Right forelimb (tissue), 1 donor: ENCODE data around the gene HINT2.

ENCODE experiments used
- DNase-seq: peaks from one replicate; pipeline ENCODE4 v3.0.0-alpha.2; 2018

HINT2 gene

DNA sequence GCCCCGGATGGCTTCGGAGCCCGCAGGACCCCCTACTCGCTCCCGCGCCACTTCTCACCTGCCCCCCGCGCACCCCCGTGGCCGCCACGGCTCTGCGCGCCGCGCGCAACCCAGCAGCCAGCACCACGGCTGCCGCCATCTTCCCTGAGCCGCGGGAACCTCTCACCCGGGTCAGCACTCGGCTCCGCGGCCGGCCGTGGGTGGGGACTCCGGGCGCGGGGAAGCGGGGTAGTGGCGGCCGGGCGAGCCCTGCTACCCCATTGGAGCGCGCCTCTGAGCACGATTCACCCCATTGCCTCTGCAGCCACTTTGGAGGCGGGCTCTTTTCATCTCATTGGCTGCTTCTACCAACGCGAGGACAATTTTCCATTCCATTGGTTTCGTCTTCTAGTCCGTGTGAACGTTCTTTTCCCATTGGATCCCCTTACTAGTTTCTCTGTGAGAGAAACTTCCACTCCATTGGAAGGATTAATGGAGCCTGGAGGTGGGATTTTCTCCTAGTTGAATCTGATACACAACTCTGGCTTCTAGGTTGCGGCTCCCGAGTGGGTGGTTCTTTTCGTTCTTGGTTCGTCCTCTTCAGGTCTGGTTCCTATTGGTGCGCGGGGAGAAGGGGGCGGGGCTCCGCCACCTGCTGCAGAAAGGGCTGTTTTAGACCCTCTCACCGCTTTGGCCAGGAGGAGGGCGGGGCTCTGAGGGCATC is at the start of gene HINT2:
HINT2 (minus strand) TSS at position 202 of the 703 bp plus-strand sequence; CDS start at position 139, 63 bp downstream.
- DNase-seq: peak; percentile 93

DNA sequence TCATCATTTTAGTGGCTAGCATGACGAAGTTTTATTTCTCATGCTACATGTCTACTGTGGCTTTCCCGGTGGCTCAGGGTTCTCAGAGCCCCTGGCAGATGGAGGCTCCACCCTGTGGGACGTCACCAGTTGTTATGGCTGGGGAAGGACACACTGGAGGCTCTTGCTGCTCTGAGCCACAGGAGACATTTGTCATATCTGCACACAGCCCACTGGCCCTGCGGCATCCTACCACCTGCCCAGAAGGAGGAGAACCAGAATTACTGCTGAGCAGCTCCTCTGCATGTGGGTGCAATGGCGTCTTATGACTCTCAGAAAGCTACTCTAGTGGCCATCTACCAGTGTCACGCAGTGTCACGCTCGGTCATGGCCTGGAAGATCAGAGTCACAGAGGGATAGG is 48.7 kb upstream of the HINT2 start:
- peak; percentile 24 for DNase-seq

DNA sequence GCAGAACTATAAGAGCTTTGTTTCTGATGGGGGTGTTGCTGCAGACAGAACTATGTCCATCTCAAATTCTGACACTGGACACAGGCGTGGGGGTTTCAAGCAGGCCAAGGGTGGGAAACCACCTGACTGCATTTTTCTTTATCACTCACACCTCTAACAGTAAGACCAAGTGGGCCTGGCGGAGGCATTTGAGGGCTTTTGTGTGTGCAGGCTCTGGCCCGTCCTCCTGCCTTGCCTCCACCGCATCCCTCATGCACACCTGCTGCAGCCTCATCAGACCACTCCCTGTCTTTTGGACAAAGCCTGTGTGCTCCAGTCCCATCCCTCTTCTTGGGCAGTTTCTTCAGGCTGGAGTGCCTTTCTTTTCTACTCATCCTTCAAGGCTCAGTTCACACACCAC is 47.5 kb upstream of the HINT2 start:
- peak; percentile 30 for DNase-seq

DNA sequence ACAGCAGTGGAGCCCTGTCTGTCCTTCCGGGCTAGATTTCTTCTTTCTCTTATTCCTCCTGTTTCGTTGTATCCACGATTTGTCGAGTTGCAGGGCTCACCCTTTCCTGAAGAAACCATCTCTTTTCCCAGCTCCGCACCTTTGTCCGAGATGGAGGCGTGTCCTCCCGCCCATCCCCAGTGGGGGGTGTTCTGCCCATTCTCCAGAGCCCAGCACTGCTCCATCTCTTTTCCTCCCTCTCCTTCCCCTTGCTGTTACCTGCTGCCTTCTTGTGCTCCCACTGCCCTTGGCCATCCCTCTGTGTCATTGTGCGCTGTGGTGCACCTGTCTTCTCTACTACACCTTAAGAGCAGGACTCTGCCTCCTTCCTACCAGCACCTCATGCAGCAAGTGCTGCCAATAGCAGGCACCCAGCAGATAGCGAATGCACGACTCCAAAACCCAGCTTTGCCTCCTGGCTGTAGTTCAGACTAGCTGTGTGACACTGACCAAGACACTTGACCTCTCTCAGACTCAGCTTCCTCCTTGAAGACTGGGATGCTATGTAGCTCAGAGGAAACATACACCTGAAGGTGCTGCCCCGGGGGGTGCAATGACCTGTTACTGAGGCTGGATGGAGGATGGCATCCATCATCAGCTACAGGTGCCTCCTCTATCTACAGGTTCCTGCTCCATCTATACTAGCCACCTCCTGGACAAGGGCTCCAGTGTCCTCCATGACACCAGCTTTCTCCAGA is 46.5 kb upstream of the HINT2 start:
- peak; percentile 11 for DNase-seq

DNA sequence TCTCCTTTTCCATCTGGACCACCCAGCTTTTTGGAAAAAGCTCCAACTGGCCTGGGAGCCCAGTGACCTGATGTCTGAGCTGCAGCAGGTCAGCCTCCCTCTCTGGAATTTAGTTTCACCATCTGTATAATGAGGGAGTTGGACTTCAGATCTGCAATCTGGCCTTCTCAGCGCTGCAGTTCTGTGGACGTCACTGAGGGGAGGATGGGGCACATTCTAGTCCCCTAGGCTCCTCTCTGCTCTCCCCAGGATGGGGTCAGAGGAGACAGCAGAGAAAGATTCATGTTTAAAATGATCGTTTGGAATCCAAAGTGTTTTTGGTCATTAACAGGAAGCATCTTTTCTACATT is 45.1 kb upstream of the HINT2 start:
- DNase-seq: no peak

DNA sequence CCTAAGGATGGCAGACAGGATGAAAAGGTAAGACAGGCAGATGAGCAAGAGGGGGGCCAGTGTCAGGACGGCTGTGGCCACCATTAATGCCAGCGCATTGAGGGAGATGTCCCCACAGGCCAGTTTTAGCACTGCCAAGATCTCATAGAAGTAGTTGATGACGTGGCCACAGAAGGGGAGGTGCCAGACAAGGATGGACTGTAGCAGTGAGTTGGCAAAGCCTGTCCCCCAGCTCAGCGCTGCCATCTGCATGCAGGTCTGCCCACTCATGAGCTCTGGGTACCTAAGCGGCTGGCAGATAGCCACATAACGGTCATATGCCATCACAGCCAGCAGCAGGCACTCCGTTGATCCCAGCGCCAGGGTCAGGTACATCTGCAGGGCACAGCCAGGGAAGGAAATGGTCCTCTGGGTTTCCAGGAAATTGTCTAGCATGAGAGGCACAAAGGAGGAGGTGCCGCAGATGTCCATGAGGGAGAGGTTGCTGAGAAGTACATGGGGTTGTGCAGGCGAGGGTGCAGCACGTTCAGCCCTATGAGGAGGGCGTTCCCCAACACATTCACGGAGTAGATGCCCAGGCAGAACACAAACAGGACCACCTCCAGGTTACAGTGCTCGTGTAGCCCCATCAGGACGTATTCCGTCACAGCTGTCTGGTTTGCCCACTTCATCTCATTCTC is 44.6 kb upstream of the HINT2 start:
- peak; percentile 39 for DNase-seq

DNA sequence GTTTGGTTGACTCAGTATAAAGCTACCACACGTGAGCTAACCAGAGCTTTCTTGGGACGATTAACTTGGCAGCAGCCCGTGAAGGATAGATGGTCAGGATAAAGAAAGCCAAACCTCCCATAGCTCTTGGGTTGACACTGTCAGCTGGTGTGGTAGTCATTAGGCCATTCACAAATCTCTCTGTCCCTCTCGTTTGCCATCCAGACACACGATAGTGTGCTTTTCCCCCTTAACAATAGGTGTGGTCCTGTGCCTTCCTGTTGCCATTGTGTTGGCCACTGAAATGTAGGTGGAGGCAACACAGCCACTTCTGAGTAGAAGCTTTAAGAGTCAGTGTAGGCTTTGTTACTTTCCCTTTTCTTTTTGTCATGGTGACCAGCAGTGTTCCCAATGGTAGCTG is 43.6 kb upstream of the HINT2 start:
- DNase-seq: no peak

DNA sequence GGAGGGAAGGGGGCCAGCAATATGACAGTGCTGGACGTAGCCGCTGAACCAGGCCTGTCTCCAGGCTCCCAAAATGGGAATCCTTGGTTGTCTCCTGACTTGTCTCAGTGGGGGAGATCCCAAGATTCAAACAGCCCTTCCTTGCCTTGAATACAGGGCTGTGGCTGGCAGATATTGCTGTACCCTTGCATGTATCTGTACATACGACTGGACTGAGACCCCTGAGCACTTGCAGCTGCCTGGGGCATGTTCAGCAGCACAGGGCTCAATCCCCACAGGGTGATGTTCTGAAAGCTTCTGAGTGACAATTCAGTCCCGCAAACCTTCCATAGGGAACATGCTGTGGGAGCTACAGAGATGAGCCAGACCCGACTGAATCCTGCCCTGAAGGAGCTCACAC is 42.0 kb upstream of the HINT2 start:
- peak; percentile 11 for DNase-seq

DNA sequence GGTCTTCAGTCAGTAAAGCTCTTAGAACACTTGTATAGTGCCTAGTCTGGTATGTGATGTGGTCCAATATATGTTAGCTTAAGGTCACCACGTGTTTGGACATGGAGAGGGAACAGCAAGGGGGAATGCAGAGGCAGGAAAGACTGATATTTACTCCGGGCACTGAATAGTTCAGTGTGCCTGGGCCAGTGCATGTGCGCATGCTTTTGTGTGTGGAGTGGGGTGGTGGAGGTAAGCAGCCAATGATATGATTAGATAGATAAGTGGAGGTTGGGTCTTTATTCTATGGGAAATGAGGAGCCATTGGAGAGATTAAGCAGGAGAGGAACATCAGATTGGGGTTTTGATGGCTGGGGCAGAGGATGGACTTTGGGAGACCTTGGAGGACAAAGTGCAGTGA is 41.4 kb upstream of the HINT2 start:
- DNase-seq: peak; percentile 15

DNA sequence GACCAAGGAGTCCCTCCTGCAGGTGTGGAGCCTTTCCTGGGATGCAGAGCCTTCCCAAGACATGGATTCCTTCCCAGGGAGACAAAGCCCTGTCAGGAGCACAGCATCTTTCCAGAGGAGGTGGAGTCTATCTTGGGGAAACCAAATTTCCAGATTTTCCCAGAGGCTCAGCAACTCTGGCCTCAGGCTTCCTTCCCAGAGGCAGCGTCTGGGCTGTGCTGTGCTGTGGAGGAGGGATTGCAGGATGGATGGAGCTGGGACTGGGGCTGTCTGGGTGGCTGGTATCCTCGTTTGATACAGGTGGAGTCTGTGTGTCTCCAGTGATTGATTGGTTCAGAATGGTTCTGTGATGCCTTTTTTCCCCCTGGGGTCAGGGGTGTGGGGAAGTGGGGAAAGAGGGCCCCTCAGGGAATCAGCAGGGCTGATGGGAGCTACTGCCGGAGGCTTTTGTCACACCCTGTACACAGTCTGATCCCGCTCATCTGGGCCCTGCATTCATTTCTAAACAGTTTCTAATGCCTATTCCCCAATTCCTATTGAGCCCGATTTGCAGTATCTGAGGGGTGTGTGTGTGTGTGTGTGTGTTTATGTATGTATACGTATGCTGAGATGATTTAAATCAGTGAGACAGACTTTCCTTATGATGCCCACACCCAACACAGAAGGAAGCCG is 39.4 kb upstream of the HINT2 start:
- DNase-seq: peak; percentile 21

DNA sequence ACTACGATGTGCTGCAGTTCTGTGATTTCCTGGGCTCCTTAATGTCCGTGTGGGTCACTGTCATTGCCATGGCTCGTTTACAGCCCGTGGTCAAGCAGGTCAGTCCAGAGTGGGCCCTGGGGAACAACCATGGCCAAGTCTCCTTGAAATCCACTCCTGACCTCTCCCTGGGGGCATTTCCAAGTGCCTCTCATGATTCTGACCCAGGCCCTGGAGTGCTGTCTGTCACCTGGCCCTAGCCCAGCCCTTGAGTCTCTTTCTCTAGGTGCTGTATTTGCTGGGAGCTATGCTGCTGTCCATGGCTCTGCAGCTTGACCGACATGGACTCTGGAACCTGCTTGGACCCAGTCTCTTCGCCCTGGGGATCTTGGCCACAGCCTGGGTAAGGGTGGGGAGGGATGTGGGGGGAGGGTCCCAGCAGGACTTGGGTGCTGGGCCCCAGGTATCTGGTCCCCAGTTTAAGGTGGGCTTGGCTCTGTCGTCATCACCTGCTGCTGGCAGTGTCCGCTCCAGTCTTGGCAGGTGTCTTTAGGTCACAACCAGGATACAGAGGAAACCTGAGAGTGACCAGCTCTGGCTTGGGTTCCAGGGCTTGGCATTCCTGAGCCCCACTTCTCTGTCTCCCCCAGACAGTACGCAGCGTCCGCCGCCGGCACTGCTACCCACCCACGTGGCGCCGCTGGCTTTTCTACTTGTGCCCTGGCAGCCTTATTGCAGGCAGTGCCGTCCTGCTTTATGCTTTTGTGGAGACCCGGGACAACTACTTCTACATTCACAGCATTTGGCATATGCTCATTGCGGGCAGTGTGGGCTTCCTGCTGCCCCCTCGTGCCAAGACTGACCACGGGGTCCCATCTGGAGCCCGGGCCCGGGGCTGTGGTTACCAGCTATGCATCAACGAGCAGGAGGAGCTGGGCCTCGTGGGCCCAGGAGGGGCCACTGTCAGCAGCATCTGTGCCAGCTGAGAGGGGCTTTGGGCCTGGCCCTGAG is 38.3 kb upstream of the HINT2 start:
- DNase-seq: peak; percentile 9

DNA sequence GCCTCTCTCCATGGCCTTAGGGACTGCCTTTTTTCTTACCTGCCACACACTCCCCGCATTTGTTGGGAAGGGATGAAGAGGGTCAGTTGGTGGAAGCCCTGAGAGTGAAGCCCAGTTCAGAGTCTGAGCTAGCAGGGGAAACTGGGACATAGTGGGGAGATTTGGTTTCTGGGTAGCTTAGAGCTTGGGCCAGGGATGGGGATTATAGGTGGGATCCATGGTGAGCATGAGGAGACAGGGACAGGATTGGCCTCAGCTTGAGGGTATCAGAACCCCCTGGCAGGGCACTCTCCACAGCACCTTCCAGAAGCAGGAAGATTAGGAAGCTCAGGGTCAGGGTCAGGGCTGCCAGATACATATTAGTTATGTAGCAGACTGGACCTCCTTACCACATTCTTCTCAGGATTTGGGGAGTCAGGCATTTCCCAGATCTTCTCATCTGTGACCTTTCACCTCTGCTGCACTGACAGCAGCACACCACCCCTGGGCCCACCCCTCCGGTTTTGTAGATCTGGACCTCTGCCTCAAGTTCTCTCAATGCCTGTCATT is 37.5 kb upstream of the HINT2 start:
- DNase-seq: no peak

DNA sequence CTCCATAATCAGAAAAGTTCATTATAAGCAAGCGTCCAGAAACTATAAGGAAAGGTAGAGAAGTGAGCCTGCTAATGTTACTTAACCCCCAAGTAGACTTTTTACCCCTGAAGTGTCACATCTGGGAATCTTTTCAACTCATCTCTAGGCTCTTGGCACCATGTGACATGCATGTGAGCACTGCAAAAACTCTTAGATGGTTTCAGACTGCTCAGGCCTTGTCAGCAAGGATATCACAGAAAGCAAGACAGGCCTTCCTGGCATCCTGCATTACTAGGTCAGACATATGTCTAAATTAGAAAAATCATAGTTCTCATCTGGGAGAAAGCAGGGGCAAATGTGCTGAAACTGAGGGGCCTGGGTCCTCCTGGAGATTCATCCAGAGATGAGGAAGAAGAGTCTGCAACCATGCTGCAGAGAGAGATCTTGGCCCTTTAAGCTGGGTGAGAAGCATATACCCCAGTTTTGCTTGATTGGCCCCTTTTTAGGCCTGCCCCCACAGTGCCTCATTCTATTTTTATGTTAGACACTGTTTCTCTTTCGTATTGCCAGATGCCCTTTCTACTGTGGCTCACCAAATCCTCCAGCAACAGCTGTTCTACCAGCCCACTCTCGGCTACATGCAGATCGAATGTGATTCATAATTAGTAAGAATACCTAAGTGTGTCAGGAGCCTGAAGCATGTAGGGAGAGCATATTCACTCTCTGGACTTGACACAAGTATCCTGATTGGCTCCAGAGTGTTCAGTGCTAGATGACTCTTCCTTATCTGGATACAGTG is 33.1 kb upstream of the HINT2 start:
- no peak for DNase-seq

DNA sequence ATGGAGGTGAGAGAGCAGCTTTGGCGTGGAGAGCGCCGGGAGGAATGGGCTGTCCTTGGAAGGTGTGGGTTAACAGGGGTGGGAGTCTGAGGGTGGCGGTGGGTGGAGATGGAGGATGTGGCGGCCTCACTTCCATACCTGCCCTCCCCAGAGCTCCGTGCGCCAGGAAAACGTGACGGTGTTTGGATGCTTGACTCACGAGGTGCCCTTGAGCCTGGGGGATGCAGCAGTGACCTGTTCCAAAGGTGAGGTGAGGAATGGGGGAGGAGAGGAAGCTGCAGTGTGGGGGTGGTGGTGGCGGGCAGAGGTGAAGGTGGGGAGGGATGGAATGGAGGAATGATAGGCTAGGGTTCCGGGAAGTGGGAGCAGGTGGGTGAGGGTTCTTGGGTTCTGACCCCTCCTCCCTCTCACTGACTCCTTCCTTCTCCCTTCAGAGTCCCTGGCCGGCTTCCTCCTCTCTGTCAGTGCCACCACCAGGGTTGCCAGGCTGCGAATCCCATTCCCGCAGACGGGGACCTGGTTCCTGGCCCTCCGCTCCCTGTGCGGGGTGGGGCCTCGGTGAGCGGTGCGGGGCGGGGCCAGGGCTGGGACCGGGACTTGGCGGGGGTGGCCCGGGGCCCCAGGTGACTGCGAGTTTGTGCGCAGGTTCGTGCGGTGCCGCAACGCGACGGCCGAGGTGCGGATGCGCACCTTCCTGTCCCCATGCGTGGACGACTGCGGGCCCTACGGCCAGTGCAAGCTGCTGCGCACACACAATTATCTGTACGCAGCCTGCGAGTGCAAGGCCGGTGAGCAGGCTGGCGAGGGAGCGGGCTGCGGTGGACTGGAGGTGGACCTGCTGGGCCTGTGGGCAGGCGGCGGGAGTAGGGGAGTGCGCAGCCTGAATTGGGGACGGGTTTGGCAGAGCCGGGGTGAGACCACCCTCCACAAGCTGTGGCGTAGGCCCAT is 31.3 kb upstream of the HINT2 start:
- DNase-seq: no peak

DNA sequence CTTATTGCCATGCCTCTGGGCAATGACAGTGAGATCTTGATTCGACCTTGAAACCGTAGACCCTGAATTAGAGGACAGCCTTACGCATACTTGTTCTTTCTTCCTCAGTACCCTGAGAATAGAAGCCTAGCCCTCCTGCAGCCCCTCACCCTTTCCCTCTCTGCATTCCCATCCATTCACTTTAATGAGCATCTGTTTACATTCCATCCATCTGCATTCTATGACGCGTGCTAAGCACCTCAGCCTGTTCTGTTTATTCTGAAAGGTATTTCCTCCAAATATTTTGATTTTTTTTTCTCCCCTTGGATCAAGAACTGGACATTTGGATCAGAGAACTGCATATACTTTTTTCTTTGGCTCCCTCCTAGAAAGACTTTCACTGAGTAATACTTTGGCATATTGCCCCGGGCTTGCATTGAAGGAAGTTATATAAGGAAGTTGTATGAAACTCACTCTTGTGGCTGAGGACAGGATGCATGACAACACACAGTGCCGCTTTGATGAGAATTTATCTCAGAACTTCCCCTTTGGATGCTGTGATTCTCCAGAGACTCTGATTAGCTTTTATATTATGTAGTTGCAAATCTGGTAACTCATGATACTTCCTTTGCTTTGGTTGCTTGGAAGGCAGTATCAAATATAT is 29.9 kb upstream of the HINT2 start:
- DNase-seq: no peak

DNA sequence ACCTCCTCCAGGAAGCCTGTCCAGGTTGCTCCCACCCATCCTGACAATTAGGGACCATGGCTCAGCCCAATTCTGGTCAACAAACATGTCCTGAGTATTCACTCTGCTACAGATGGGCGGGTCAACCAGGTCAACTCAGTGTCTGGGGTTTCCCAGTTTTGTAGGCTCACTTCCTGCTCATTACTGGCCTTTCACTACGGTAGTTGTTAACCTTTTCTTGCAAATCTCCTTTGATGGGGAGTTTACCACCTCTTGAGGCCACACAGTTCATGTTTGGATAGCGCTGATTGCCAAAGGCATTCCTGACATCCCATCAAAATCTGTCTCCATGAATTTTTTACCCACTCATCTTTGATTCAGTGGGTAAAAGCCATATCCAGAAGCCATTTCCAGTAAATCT is 28.0 kb upstream of the HINT2 start:
- DNase-seq: no peak

DNA sequence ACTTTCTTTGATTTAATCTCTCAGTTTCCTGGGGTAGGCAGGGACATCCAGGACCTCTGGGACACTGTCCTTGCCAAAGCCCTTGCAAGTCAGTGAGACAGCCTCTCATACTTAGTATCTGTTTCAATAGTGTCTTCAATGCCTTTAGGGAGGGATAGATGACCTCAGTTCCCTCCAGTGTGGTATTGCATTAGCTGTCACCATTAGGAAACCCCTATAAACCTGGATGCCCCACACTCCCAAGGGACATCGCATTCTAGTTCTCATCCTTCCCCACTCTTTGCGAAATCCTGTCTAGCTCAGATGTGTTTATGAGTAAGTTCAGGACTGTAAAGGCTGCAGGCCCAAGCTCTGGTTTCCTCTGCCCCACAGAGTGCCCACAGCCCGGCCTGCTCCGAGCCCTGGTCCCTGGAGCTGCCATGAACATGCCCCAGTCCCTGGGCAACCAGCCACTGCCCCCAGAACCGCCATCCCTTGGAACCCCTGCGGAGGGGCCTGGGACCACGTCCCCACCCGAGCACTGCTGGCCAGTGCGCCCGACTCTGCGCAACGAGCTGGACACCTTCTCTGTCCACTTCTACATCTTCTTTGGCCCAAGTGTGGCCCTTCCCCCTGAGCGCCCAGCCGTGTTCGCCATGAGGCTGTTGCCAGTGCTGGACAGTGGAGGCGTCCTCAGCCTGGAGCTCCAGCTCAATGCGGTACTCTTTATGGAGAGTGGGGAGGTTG is 27.3 kb upstream of the HINT2 start:
- DNase-seq: no peak

DNA sequence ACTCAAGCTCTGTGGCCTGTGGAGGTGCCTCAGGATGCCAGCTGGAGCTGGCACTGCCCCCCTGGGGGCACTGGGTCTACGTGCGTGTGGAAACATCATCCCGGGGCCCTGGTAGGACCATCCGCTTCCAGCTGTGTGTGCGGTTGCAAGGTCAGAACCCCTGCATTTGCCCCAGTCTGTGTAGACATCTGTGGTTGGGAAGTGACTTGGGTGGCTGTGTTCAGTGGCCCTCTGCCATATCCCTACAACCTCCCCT is 26.7 kb upstream of the HINT2 start:
- DNase-seq: no peak
